ENCODE results near the gene TMEM225B.

Gene TMEM225B

DNA sequence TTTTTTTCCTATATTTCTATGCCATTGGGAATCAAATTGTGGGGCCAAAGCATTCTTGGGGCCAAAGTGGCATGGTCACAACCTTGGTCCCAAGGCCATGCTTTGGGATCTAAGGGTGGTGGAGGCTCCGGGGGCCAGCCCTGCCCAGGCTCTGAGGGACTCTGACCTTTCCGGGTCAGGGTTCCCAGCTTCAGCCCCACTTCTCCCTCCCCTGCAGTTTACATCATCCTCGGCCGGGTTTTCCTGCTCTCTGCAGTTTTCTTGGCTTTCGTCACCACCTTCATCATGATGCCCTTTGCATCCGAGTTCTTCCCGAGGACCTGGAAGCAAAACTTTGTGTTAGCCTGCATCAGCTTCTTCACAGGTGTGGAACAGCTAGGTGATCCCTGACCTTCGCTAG is 8.5 kb downstream of the TMEM225B start:
- no peaks in the 10 kb centered on the region for H3K27me3 ChIP-seq (ENCODE audit: control insufficient read depth, insufficient read depth, low read length, poor library complexity, severe bottlenecking)
- WGBS, 2 experiments: 85 to 88% methylated on average over 8 of the region's 8 CpGs
- no peaks in the 10 kb centered on the region for H3K36me3 ChIP-seq (ENCODE audit: control insufficient read depth, insufficient read depth, low read length)
- no peaks in the 10 kb centered on the region for H3K4me1 ChIP-seq (ENCODE audit: control insufficient read depth, insufficient read depth, low read length)
- H3K4me3 ChIP-seq (ENCODE audit: insufficient read depth, low read depth, low read length): no peak overlapping the region
- H3K27ac ChIP-seq (ENCODE audit: insufficient read depth, low read depth, low read length, poor library complexity, severe bottlenecking): no peak overlapping the region
- H3K9me3 ChIP-seq (ENCODE audit: control insufficient read depth, low read length): no peaks in the 10 kb centered on the region

DNA sequence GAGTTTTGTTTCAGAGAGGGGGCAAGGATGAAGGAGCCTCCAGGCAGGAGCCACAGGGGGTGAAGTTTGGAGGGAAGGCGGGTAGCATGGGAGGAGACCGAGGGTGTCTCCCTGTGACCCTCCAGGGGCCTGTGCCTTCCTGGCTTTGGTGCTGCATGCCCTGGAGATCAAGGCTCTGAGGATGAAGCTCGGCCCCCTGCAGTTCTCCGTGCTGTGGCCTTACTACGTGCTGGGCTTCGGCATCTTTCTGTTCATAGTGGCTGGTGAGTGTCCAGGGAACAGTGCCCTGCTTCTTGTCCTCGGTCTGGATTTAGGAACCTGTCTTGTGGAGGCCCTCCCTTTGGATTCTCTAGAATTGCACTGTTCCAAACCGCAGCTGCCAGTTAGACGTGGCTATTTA is 9.5 kb downstream of the TMEM225B start:
- no peak overlapping the region for H3K27ac ChIP-seq (ENCODE audit: insufficient read depth, low read depth, low read length, poor library complexity, severe bottlenecking)
- WGBS, 2 experiments: 74 to 76% methylated on average over 9 of the region's 9 CpGs
- no peaks in the 10 kb centered on the region for H3K27me3 ChIP-seq (ENCODE audit: control insufficient read depth, insufficient read depth, low read length, poor library complexity, severe bottlenecking)
- no peaks in the 10 kb centered on the region for H3K4me1 ChIP-seq (ENCODE audit: control insufficient read depth, insufficient read depth, low read length)
- H3K36me3 ChIP-seq (ENCODE audit: control insufficient read depth, insufficient read depth, low read length): no peaks in the 10 kb centered on the region
- no peak overlapping the region for H3K4me3 ChIP-seq (ENCODE audit: insufficient read depth, low read depth, low read length)
- no peaks in the 10 kb centered on the region for H3K9me3 ChIP-seq (ENCODE audit: control insufficient read depth, low read length)

DNA sequence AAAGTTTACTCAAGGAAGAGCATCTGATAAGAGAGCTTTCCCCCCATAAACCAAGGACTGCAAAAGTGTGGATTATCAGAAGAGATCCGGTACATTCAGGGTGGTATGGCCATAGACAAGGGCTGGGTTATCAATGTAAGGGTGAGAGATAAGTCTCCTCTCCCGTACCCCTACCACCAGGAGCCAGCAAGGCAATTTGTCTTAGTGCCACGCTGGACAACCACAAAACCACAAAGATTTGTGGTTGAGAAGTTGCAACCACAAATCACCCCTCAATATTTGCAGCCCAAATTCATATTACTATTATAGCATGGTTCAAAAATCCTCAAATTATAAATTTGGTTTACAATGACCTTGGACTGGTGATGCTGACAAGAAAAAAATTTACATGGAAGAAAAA is 16.4 kb downstream of the TMEM225B start:
- Histone ChIP-seq H3K27ac (ENCODE audit: insufficient read depth, low read depth, low read length, poor library complexity, severe bottlenecking) (no peak overlapping the region), H3K4me3 (ENCODE audit: insufficient read depth, low read depth, low read length) (no peak overlapping the region), H3K27me3 (ENCODE audit: control insufficient read depth, insufficient read depth, low read length, poor library complexity, severe bottlenecking) (no peaks in the 10 kb centered on the region), H3K36me3 (ENCODE audit: control insufficient read depth, insufficient read depth, low read length) (peaks cover 4% of the 10 kb centered on the region), H3K4me1 (ENCODE audit: control insufficient read depth, insufficient read depth, low read length) (no peaks in the 10 kb centered on the region), H3K9me3 (ENCODE audit: control insufficient read depth, low read length) (no peaks in the 10 kb centered on the region)
- WGBS, 2 experiments: 83 to 100% methylated on average over 1 to 3 of the region's 3 CpGs

DNA sequence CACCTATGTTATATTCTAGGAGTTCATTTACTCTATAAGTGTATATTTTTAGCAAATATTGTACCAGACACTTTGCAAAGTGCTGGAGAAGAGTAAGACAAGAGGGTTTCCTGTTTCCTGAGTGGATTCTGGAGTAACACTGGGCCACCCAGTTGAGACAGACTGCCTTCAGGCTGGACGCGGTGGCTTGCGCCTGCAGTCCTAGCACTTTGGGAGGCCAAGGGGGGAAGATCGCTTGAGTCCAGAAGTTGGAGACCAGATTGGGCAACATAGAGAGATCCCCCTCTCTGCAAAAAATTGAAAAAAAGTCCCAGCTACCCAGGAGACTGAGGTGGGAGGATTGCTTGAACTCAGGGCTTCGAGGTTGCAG is 17.9 kb downstream of the TMEM225B start:
- Histone ChIP-seq H3K36me3 (ENCODE audit: control insufficient read depth, insufficient read depth, low read length) (peaks cover 17% of the 10 kb centered on the region), H3K27ac (ENCODE audit: insufficient read depth, low read depth, low read length, poor library complexity, severe bottlenecking) (no peak overlapping the region), H3K4me3 (ENCODE audit: insufficient read depth, low read depth, low read length) (peak overlapping the region; percentile 97), H3K9me3 (ENCODE audit: control insufficient read depth, low read length) (no peaks in the 10 kb centered on the region), H3K4me1 (ENCODE audit: control insufficient read depth, insufficient read depth, low read length) (no peaks in the 10 kb centered on the region), H3K27me3 (ENCODE audit: control insufficient read depth, insufficient read depth, low read length, poor library complexity, severe bottlenecking) (no peaks in the 10 kb centered on the region)
- WGBS, 2 experiments: 91 to 98% methylated on average over 5 of the region's 5 CpGs

DNA sequence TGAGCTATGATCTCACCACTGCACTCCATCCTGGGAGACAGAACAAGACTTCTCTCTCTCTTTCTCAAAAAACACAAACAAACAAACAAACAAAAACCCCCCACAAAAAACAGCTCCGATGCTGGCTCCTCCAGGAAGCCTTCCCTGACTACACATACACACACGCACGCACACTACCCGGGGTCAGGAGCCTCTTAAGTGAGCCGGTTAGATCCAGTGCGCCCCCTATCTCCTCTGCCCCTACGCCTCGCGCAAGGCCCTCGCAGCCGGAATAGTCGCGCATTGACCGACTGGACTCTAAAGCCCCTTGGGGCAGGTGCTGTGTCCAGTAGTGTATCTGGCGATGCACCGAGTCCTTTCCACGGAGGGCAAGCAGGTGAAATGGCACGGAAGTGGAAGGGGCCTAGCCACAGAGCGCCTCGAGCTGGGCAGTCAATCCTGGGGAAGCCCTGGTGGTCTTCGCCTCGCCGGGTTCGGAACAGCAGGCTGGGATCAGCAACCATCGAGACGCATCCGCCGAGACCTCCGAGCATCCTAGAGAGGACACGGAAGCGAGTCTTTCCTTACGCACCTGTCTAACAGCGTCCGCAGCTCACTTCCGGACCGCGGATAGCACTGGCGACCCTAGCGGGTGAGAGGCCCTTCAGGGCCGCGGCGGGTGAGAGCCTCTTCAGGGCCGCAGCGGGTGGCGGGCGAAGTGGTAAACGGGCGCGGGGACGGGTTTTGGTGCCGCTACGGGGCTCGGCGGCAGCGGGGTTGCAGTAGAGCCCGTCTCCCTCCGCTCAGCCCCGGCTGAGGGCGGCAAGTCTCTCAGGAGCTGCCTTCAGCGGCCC is 18.5 kb downstream of the TMEM225B start, which contains the start of gene ZSCAN25:
TSS of gene ZSCAN25 (plus strand) at position 588 of the 833 bp plus-strand sequence. CDS start 2,661 bp downstream, outside the sequence.
- H3K9me3 ChIP-seq (ENCODE audit: control insufficient read depth, low read length): no peaks in the 10 kb centered on the region
- 1% methylated on average over 60 of the region's 60 CpGs for whole genome bisulfite sequencing, 2 experiments

DNA sequence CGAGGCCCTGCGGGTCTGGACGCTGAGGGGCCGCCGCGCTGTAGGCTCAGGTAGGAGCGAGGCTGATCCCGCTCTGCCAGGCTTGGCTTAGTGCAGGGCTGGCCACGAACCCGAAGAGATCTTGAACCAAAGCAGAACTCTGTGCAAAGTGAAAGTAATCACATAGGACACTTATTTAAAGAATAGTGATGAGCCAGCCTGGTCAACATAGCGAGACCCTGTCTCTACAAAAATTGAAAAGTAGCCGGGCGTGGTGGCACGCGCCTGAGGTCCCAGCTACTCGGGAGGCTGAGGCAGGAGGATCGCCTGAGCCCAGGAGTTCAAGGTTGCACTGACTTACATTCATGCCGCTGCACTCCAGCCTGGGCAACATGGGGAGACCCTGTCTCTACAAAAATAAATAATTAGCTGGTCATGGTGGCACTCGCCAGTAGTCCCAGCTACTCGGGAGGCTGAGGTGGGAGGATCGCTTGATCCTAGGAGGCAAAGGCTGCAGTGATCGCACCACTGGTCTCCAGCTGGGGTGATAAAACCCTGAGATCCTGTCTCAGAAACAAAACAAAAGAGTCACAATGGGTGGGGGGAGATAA is 19.2 kb downstream of the TMEM225B start:
- Histone ChIP-seq H3K4me1 (ENCODE audit: control insufficient read depth, insufficient read depth, low read length) (no peaks in the 10 kb centered on the region), H3K4me3 (ENCODE audit: insufficient read depth, low read depth, low read length) (peak overlapping the region; percentile 97), H3K27ac (ENCODE audit: insufficient read depth, low read depth, low read length, poor library complexity, severe bottlenecking) (no peak overlapping the region), H3K9me3 (ENCODE audit: control insufficient read depth, low read length) (no peaks in the 10 kb centered on the region), H3K27me3 (ENCODE audit: control insufficient read depth, insufficient read depth, low read length, poor library complexity, severe bottlenecking) (no peaks in the 10 kb centered on the region), H3K36me3 (ENCODE audit: control insufficient read depth, insufficient read depth, low read length) (peaks cover 25% of the 10 kb centered on the region)
- WGBS, 2 experiments: 22 to 23% methylated on average over 22 of the region's 22 CpGs

More for the DNA sequence above, 18.5 kb downstream of the TMEM225B start, which contains the start of gene ZSCAN25:
- Histone ChIP-seq H3K27me3 (ENCODE audit: control insufficient read depth, insufficient read depth, low read length, poor library complexity, severe bottlenecking) (no peaks in the 10 kb centered on the region), H3K36me3 (ENCODE audit: control insufficient read depth, insufficient read depth, low read length) (peaks cover 22% of the 10 kb centered on the region), H3K4me1 (ENCODE audit: control insufficient read depth, insufficient read depth, low read length) (no peaks in the 10 kb centered on the region), H3K4me3 (ENCODE audit: insufficient read depth, low read depth, low read length) (peak within 1 kb of the TSS; percentile 97), H3K27ac (ENCODE audit: insufficient read depth, low read depth, low read length, poor library complexity, severe bottlenecking) (peak within 1 kb of the TSS; percentile 88)

DNA sequence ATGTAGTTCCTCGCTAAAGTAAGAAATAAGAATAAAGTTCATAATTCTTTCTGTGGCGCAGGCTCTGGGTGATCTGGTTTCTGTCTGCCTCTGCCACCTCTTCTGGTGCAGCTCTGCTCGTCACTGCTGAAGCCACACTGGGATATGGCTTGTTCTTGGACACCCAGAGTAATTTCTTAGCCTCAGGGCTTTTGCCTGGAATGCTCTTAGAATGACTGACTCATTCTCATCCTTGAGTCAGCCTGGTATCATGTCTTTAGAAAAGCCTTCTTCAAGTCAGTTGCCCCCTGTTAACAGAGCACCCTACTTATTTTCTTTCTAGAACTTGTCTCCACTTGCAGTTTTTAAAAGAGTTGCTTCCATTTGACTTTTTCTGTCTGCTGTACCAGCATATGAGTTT is 20.7 kb downstream of the TMEM225B start:
- 94 to 95% methylated on average over 3 of the region's 3 CpGs for WGBS, 2 experiments
- no peak overlapping the region for H3K4me3 ChIP-seq (ENCODE audit: insufficient read depth, low read depth, low read length)
- no peaks in the 10 kb centered on the region for H3K27me3 ChIP-seq (ENCODE audit: control insufficient read depth, insufficient read depth, low read length, poor library complexity, severe bottlenecking)
- H3K27ac ChIP-seq (ENCODE audit: insufficient read depth, low read depth, low read length, poor library complexity, severe bottlenecking): no peak overlapping the region
- H3K9me3 ChIP-seq (ENCODE audit: control insufficient read depth, low read length): no peaks in the 10 kb centered on the region
- H3K4me1 ChIP-seq (ENCODE audit: control insufficient read depth, insufficient read depth, low read length): no peaks in the 10 kb centered on the region
- H3K36me3 ChIP-seq (ENCODE audit: control insufficient read depth, insufficient read depth, low read length): peaks cover 30% of the 10 kb centered on the region

DNA sequence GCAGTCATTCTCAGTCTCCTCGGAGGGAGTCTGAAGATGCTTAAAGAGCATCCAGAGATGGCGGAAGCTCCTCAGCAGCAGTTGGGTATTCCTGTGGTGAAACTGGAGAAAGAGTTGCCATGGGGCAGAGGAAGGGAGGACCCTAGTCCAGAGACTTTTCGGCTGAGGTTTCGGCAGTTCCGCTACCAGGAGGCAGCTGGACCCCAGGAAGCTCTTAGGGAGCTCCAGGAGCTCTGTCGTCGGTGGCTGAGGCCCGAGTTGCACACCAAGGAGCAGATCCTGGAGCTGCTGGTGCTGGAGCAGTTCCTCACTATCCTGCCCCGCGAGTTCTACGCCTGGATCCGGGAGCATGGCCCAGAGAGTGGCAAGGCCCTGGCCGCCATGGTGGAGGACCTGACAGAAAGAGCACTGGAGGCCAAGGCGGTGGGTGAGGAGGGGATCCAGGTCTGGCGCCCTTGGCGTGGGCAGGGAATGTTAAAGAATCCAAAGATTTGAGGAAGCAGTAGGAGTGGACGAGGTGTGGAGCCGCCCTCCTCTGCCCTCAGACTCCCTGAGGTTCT is 21.6 kb downstream of the TMEM225B start:
- Histone ChIP-seq H3K9me3 (ENCODE audit: control insufficient read depth, low read length) (no peaks in the 10 kb centered on the region), H3K4me1 (ENCODE audit: control insufficient read depth, insufficient read depth, low read length) (no peaks in the 10 kb centered on the region), H3K36me3 (ENCODE audit: control insufficient read depth, insufficient read depth, low read length) (peaks cover 30% of the 10 kb centered on the region), H3K27ac (ENCODE audit: insufficient read depth, low read depth, low read length, poor library complexity, severe bottlenecking) (no peak overlapping the region), H3K27me3 (ENCODE audit: control insufficient read depth, insufficient read depth, low read length, poor library complexity, severe bottlenecking) (no peaks in the 10 kb centered on the region), H3K4me3 (ENCODE audit: insufficient read depth, low read depth, low read length) (no peak overlapping the region)
- WGBS, 2 experiments: 95 to 96% methylated on average over 18 of the region's 18 CpGs

- Histone ChIP-seq H3K4me1 (ENCODE audit: control insufficient read depth, insufficient read depth, low read length) (no peaks in the 10 kb centered on the region), H3K36me3 (ENCODE audit: control insufficient read depth, insufficient read depth, low read length) (peaks cover 38% of the 10 kb centered on the region), H3K4me3 (ENCODE audit: insufficient read depth, low read depth, low read length) (no peak overlapping the region), H3K27ac (ENCODE audit: insufficient read depth, low read depth, low read length, poor library complexity, severe bottlenecking) (no peak overlapping the region), H3K27me3 (ENCODE audit: control insufficient read depth, insufficient read depth, low read length, poor library complexity, severe bottlenecking) (no peaks in the 10 kb centered on the region), H3K9me3 (ENCODE audit: control insufficient read depth, low read length) (no peaks in the 10 kb centered on the region)
- WGBS, 2 experiments: 94 to 95% methylated on average over 5 of the region's 5 CpGs
Observed at GRCh38 chr7:99621271-99621670, 23.2 kb downstream of the TMEM225B start.

DNA sequence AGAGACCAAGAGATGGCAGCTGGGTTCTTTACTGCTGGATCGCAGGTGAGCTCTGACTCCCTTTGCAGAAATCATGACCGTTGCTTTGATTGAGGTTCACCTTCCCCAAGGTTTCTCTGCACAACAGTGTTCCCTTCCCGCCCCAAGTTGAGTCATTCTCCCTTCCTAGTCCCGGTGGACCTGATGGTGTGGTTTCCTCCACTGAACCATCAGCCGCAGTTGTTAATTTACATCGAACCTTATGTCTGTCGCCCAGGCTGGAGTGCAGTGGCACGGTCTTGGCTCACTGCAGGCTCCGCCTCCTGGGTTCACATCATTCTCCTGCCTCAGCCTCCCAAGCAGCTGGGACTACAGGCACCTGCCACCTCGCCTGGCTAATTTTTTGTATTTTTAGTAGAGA is 24.5 kb downstream of the TMEM225B start:
- no peak overlapping the region for H3K27ac ChIP-seq (ENCODE audit: insufficient read depth, low read depth, low read length, poor library complexity, severe bottlenecking)
- no peak overlapping the region for H3K4me3 ChIP-seq (ENCODE audit: insufficient read depth, low read depth, low read length)
- 94 to 95% methylated on average over 10 of the region's 10 CpGs for WGBS, 2 experiments
- peaks cover 45% of the 10 kb centered on the region for H3K36me3 ChIP-seq (ENCODE audit: control insufficient read depth, insufficient read depth, low read length)
- H3K27me3 ChIP-seq (ENCODE audit: control insufficient read depth, insufficient read depth, low read length, poor library complexity, severe bottlenecking): no peaks in the 10 kb centered on the region
- H3K4me1 ChIP-seq (ENCODE audit: control insufficient read depth, insufficient read depth, low read length): no peaks in the 10 kb centered on the region
- H3K9me3 ChIP-seq (ENCODE audit: control insufficient read depth, low read length): no peaks in the 10 kb centered on the region
